ENCODE data around the gene NALCN. TPM values are rescaled to one million over a fixed set of nuclear protein-coding genes. Genes with fewer than 3 reads are reported as not detected.
A peak's percentile ranks its signal among the peaks of the same experiment; 100 is the strongest.

The NALCN gene
- total RNA-seq, 1 experiment from 2014 or later = 1.2 TPM

DNA sequence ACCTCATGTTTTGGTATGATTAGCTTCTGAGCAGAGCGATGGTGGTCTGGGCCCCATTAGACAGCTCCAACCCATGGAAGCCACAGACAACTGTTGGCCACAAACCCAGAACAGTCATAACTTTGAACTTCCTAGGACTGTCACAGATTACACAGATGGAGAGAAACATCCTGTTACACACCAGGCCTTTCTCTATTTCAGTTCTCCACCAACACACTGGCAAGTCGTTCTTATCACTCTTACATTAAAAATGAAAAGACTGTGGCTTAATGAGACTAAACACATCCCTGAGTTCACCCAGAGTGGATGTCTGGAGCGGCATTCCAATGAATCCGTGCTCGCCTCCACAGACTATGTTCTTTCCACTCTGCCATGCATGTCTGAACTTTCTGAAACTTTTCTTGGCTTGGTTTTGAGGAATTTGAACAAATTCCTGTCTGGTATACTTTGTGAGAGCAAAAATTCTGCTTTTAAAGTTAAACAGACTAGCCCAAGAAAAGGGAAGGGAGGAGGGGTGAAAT, 109.1 kb downstream of the NALCN start:
- no peaks in the 10 kb centered on the region for H3K27me3 ChIP-seq (replicated peaks)
- no peaks in the 10 kb centered on the region for H3K9me3 ChIP-seq (replicated peaks)
- H3K36me3 ChIP-seq = no peaks in the 10 kb centered on the region
- peaks cover 22% of the 10 kb centered on the region for H3K4me1 ChIP-seq (replicated peaks)
- H3K27ac ChIP-seq = peak overlapping the region; percentile 46
- peak; percentile 47 to 64 for DNase-seq (ENCODE audit: low read depth in 1 of 2, low spot score in 2 of 2)
- H3K4me3 ChIP-seq = no peak overlapping the region

DNA sequence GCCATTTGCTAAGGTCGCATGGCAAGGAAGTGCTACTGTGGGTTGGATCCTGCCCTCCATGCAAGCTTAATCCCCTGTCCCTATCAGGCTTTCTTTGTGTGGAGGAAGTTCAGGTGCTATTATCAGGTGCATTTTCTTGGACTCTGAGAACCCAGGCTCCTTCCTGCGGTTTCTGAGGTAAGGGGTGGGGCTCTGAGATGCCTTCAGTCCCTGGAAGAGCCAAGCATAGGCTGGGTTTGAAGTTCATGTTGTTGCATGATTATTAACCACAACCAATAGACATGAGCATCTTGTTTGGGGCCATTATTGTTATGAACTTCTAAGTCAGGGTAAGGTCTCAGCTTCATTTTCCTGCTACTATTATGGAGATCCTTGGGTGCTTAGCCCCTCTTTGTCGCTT, 109.5 kb downstream of the NALCN start:
- H3K4me3 ChIP-seq = no peak overlapping the region
- H3K36me3 ChIP-seq = no peaks in the 10 kb centered on the region
- H3K27me3 ChIP-seq (replicated peaks) = no peaks in the 10 kb centered on the region
- no peak for DNase-seq (ENCODE audit: low read depth in 1 of 2, low spot score in 2 of 2)
- no peaks in the 10 kb centered on the region for H3K9me3 ChIP-seq (replicated peaks)
- H3K27ac ChIP-seq = peak overlapping the region; percentile 46
- peaks cover 22% of the 10 kb centered on the region for H3K4me1 ChIP-seq (replicated peaks)

- H3K9me3 ChIP-seq (replicated peaks) = no peaks in the 10 kb centered on the region
- peaks cover 22% of the 10 kb centered on the region for H3K4me1 ChIP-seq (replicated peaks)
- H3K27me3 ChIP-seq (replicated peaks) = no peaks in the 10 kb centered on the region
- no peak overlapping the region for H3K4me3 ChIP-seq
- H3K27ac ChIP-seq = no peak overlapping the region
- no peak for DNase-seq (ENCODE audit: low read depth in 1 of 2, low spot score in 2 of 2)
- no peaks in the 10 kb centered on the region for H3K36me3 ChIP-seq
These were observed 110.3 kb downstream of the NALCN start for GRCh38 chr13:101305981-101306411.

- no peaks in the 10 kb centered on the region for H3K9me3 ChIP-seq (replicated peaks)
- no peaks in the 10 kb centered on the region for H3K27me3 ChIP-seq (replicated peaks)
- H3K27ac ChIP-seq = no peak overlapping the region
- DNase-seq (ENCODE audit: low read depth in 1 of 2, low spot score in 2 of 2) = no peak
- H3K36me3 ChIP-seq = no peaks in the 10 kb centered on the region
- H3K4me1 ChIP-seq (replicated peaks) = peaks cover 16% of the 10 kb centered on the region
- H3K4me3 ChIP-seq = no peak overlapping the region
These were observed 112.8 kb downstream of the NALCN start for GRCh38 chr13:101303521-101303920.

DNA sequence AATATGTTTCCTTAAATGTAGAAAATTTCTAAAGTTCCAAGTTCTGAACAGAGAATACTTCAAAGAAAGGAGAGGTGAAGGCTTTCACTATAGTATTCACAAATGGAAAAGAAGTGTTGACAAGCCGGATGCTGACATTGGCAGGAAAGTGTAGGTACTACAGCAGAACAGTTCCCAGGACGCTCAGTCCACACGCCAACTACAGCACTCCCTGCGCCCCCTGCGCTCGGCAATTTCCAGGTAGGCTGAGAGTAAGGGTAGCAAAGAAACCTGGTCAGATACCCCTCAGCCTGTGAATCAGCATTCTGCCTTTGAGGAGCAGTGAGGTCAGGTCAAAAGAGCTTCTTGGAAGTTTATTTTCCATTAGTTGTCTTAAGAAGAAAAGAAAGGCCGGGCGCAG, 115.3 kb downstream of the NALCN start:
- no peaks in the 10 kb centered on the region for H3K27me3 ChIP-seq (replicated peaks)
- no peak overlapping the region for H3K27ac ChIP-seq
- H3K4me1 ChIP-seq (replicated peaks) = no peaks in the 10 kb centered on the region
- H3K9me3 ChIP-seq (replicated peaks) = no peaks in the 10 kb centered on the region
- no peaks in the 10 kb centered on the region for H3K36me3 ChIP-seq
- no peak overlapping the region for H3K4me3 ChIP-seq
- no peak for DNase-seq (ENCODE audit: low read depth in 1 of 2, low spot score in 2 of 2)

DNA sequence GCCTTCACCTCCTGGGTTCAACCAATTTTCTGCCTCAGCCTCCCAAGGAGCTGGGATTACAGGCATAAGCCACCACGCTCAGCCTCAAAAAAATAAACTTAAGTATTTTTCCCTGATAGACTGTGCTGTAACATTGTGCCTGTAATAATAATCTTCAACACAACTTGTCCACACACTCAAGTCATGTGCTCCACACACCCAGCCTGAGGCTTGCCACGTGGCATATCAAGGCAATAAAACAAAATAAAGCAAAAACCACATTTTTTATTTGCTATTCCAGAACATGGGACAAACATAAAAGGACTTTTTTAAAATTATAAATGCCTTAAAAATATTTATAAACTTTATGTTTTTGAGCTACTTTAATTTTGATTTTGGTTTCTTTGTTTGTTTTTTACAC, 115.8 kb downstream of the NALCN start:
- no peak for DNase-seq (ENCODE audit: low read depth in 1 of 2, low spot score in 2 of 2)
- Histone ChIP-seq H3K36me3 (no peaks in the 10 kb centered on the region), H3K27ac (no peak overlapping the region), H3K4me3 (no peak overlapping the region), H3K4me1 (replicated peaks) (no peaks in the 10 kb centered on the region), H3K27me3 (replicated peaks) (no peaks in the 10 kb centered on the region), H3K9me3 (replicated peaks) (no peaks in the 10 kb centered on the region)

- no peak overlapping the region for H3K4me3 ChIP-seq
- H3K27me3 ChIP-seq (replicated peaks) = no peaks in the 10 kb centered on the region
- no peaks in the 10 kb centered on the region for H3K36me3 ChIP-seq
- H3K27ac ChIP-seq = no peak overlapping the region
- DNase-seq (ENCODE audit: low read depth in 1 of 2, low spot score in 2 of 2) = no peak
- no peaks in the 10 kb centered on the region for H3K4me1 ChIP-seq (replicated peaks)
- H3K9me3 ChIP-seq (replicated peaks) = no peaks in the 10 kb centered on the region
These were observed 117.8 kb downstream of the NALCN start for GRCh38 chr13:101298517-101298916.

- Histone ChIP-seq H3K4me1 (replicated peaks) (no peaks in the 10 kb centered on the region), H3K4me3 (no peak overlapping the region), H3K9me3 (replicated peaks) (no peaks in the 10 kb centered on the region), H3K27ac (no peak overlapping the region), H3K36me3 (no peaks in the 10 kb centered on the region), H3K27me3 (replicated peaks) (no peaks in the 10 kb centered on the region)
- no peak for DNase-seq (ENCODE audit: low read depth in 1 of 2, low spot score in 2 of 2)
These were observed 118.5 kb downstream of the NALCN start for GRCh38 chr13:101297794-101298193.

- Histone ChIP-seq H3K36me3 (no peaks in the 10 kb centered on the region), H3K27ac (no peak overlapping the region), H3K4me3 (no peak overlapping the region), H3K9me3 (replicated peaks) (no peaks in the 10 kb centered on the region), H3K27me3 (replicated peaks) (no peaks in the 10 kb centered on the region), H3K4me1 (replicated peaks) (peaks cover 16% of the 10 kb centered on the region)
- no peak for DNase-seq (ENCODE audit: low read depth in 1 of 2, low spot score in 2 of 2)
These were observed 123.6 kb downstream of the NALCN start for GRCh38 chr13:101292711-101293110.

GRCh38 chr13:101291646-101292515, 124.4 kb downstream of the NALCN start:
- H3K27ac ChIP-seq = peak overlapping the region; percentile 57
- peaks cover 16% of the 10 kb centered on the region for H3K4me1 ChIP-seq (replicated peaks)
- H3K9me3 ChIP-seq (replicated peaks) = no peaks in the 10 kb centered on the region
- H3K4me3 ChIP-seq = no peak overlapping the region
- no peaks in the 10 kb centered on the region for H3K27me3 ChIP-seq (replicated peaks)
- DNase-seq (ENCODE audit: low read depth in 1 of 2, low spot score in 2 of 2) = peak in 1 of 2 experiments; percentile 23
- no peaks in the 10 kb centered on the region for H3K36me3 ChIP-seq

DNA sequence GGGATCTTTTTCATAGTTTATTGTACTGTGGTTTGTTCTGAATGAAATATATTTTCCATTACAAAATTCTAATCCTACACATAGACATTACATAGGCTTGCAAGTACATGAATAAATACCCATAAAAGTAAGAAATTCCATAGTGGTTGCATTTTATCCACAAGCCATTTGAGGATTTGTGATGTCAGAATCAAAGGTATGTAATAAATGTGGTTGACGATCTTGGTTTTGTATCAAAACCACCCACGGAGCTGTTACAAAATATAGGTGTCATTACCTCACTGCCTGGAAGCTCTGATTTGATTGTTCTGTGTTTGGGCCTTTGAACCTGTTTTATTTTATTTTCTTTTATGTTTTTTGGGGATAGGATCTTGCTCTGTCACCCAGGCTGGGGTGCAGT, 125.1 kb downstream of the NALCN start:
- no peaks in the 10 kb centered on the region for H3K36me3 ChIP-seq
- peak overlapping the region; percentile 57 for H3K27ac ChIP-seq
- H3K9me3 ChIP-seq (replicated peaks) = no peaks in the 10 kb centered on the region
- no peak overlapping the region for H3K4me3 ChIP-seq
- H3K27me3 ChIP-seq (replicated peaks) = no peaks in the 10 kb centered on the region
- peak in 1 of 2 experiments; percentile 48 for DNase-seq (ENCODE audit: low read depth in 1 of 2, low spot score in 2 of 2)
- peaks cover 16% of the 10 kb centered on the region for H3K4me1 ChIP-seq (replicated peaks)

DNA sequence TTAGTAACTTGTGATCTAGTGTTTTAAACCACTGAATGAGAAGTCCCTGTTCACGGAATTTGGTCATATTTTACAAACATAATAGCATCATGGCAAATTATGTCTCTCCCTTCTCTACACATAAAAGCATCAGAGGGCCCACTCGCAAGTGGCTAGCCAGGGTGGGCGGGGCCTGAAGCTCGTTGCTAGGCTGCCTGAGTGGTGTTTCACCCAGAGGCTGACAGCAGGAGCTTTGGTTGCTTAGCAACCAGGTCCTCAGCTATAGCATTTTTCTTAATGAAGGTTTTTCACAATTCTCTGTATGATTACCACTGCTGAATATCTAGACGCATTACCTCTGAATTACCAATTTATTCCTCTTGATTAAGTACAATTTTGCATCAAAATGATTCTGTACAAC, 126.5 kb downstream of the NALCN start:
- peaks cover 16% of the 10 kb centered on the region for H3K4me1 ChIP-seq (replicated peaks)
- no peak overlapping the region for H3K4me3 ChIP-seq
- DNase-seq (ENCODE audit: low read depth in 1 of 2, low spot score in 2 of 2) = peak in 1 of 2 experiments; percentile 46
- H3K27me3 ChIP-seq (replicated peaks) = no peaks in the 10 kb centered on the region
- no peak overlapping the region for H3K27ac ChIP-seq
- no peaks in the 10 kb centered on the region for H3K36me3 ChIP-seq
- no peaks in the 10 kb centered on the region for H3K9me3 ChIP-seq (replicated peaks)

GRCh38 chr13:101283782-101284181, 132.5 kb downstream of the NALCN start:
- no peak overlapping the region for H3K27ac ChIP-seq
- no peaks in the 10 kb centered on the region for H3K27me3 ChIP-seq (replicated peaks)
- H3K4me1 ChIP-seq (replicated peaks) = no peaks in the 10 kb centered on the region
- no peaks in the 10 kb centered on the region for H3K36me3 ChIP-seq
- no peaks in the 10 kb centered on the region for H3K9me3 ChIP-seq (replicated peaks)
- no peak for DNase-seq (ENCODE audit: low read depth in 1 of 2, low spot score in 2 of 2)
- H3K4me3 ChIP-seq = no peak overlapping the region

GRCh38 chr13:101272886-101273285, 143.4 kb downstream of the NALCN start:
- Histone ChIP-seq H3K36me3 (no peaks in the 10 kb centered on the region), H3K4me3 (no peak overlapping the region), H3K27ac (no peak overlapping the region), H3K9me3 (replicated peaks) (no peaks in the 10 kb centered on the region), H3K27me3 (replicated peaks) (no peaks in the 10 kb centered on the region), H3K4me1 (replicated peaks) (no peaks in the 10 kb centered on the region)
- DNase-seq (ENCODE audit: low read depth in 1 of 2, low spot score in 2 of 2) = no peak

Measured in SJSA1 (cell line).